ENCODE measurements around the gene SGCD. TPM values are rescaled to one million over a fixed set of nuclear protein-coding genes. Genes with fewer than 3 reads are reported as not detected.

Gene SGCD
- total RNA-seq, 2 donors from 2014 or later, result 0.14 TPM; not detected in 1

- no peak for ATAC-seq
- Mint-ChIP-seq H3K9me3 (no peaks in the 10 kb centered on the region), H3K27ac (no peak overlapping the region), H3K36me3 (no peaks in the 10 kb centered on the region)
- DNase-seq (ENCODE audit: low spot score in 2 of 2), result no peak
Observed at GRCh38 chr5:156543348-156544145, 216.6 kb downstream of the SGCD start.

GRCh38 chr5:156552855-156553358, 225.9 kb downstream of the SGCD start:
- Mint-ChIP-seq H3K27ac (no peak overlapping the region), H3K9me3 (no peaks in the 10 kb centered on the region), H3K36me3 (no peaks in the 10 kb centered on the region)
- no peak for ATAC-seq
- no peak for DNase-seq (ENCODE audit: low spot score in 2 of 2)

- no peaks in the 10 kb centered on the region for H3K9me3 Mint-ChIP-seq
- no peak for ATAC-seq
Observed at GRCh38 chr5:156556666-156557406, 229.9 kb downstream of the SGCD start.

GRCh38 chr5:156560002-156560401, 233.0 kb downstream of the SGCD start:
- no peak for DNase-seq (ENCODE audit: low spot score in 2 of 2)
- H3K9me3 Mint-ChIP-seq, result no peaks in the 10 kb centered on the region
- no peak for ATAC-seq
- H3K27ac Mint-ChIP-seq, result no peak overlapping the region
- no peaks in the 10 kb centered on the region for H3K36me3 Mint-ChIP-seq

More at GRCh38 chr5:156556666-156557406, 229.9 kb downstream of the SGCD start:
- H3K36me3 Mint-ChIP-seq, result no peaks in the 10 kb centered on the region
- H3K27ac Mint-ChIP-seq, result no peak overlapping the region
- no peak for DNase-seq (ENCODE audit: low spot score in 2 of 2)

- no peak for DNase-seq (ENCODE audit: low spot score in 2 of 2)
- Mint-ChIP-seq H3K9me3 (no peaks in the 10 kb centered on the region), H3K36me3 (no peaks in the 10 kb centered on the region), H3K27ac (no peak overlapping the region)
- no peak for ATAC-seq
Observed at GRCh38 chr5:156561651-156562050, 234.7 kb downstream of the SGCD start.

GRCh38 chr5:156570615-156571014, 243.7 kb downstream of the SGCD start:
- peak overlapping the region in 1 of 2 donors; percentile 18 for H3K27ac Mint-ChIP-seq
- H3K9me3 Mint-ChIP-seq, result no peaks in the 10 kb centered on the region
- no peak for ATAC-seq
- H3K36me3 Mint-ChIP-seq, result no peaks in the 10 kb centered on the region
- DNase-seq (ENCODE audit: low spot score in 2 of 2), result no peak

GRCh38 chr5:156581725-156582124, 254.8 kb downstream of the SGCD start:
- no peak overlapping the region for H3K27ac Mint-ChIP-seq
- no peak for ATAC-seq

GRCh38 chr5:156582193-156582598, 255.2 kb downstream of the SGCD start:
- ATAC-seq, result no peak
- peaks cover 0 to 15% of the 10 kb centered on the region in 2 donors for H3K36me3 Mint-ChIP-seq
- no peak overlapping the region for H3K27ac Mint-ChIP-seq
- H3K9me3 Mint-ChIP-seq, result peaks cover 11 to 23% of the 10 kb centered on the region in 2 donors
- no peak for DNase-seq (ENCODE audit: low spot score in 2 of 2)

More at GRCh38 chr5:156581725-156582124, 254.8 kb downstream of the SGCD start:
- peaks cover 0 to 15% of the 10 kb centered on the region in 2 donors for H3K36me3 Mint-ChIP-seq
- peaks cover 11 to 23% of the 10 kb centered on the region in 2 donors for H3K9me3 Mint-ChIP-seq
- DNase-seq (ENCODE audit: low spot score in 2 of 2), result no peak

- peaks cover 0 to 7% of the 10 kb centered on the region in 2 donors for H3K36me3 Mint-ChIP-seq
- H3K9me3 Mint-ChIP-seq, result peaks cover 4 to 9% of the 10 kb centered on the region in 2 donors
- DNase-seq (ENCODE audit: low spot score in 2 of 2), result no peak
- ATAC-seq, result no peak
- no peak overlapping the region for H3K27ac Mint-ChIP-seq
Observed at GRCh38 chr5:156584871-156585270, 257.9 kb downstream of the SGCD start.

GRCh38 chr5:156585999-156586398, 259.0 kb downstream of the SGCD start:
- DNase-seq (ENCODE audit: low spot score in 2 of 2) (no peak), ATAC-seq (no peak)
- peaks cover 0 to under 1% of the 10 kb centered on the region in 2 donors for H3K9me3 Mint-ChIP-seq
- no peak overlapping the region for H3K27ac Mint-ChIP-seq
- peaks cover 0 to 3% of the 10 kb centered on the region in 2 donors for H3K36me3 Mint-ChIP-seq

- ATAC-seq (no peak), DNase-seq (ENCODE audit: low spot score in 2 of 2) (no peak)
- Mint-ChIP-seq H3K27ac (no peak overlapping the region), H3K9me3 (no peaks in the 10 kb centered on the region), H3K36me3 (no peaks in the 10 kb centered on the region)
Observed at GRCh38 chr5:156587012-156587411, 260.0 kb downstream of the SGCD start.

GRCh38 chr5:156588306-156588705, 261.3 kb downstream of the SGCD start:
- ATAC-seq, result no peak
- Mint-ChIP-seq H3K27ac (no peak overlapping the region), H3K36me3 (no peaks in the 10 kb centered on the region), H3K9me3 (peaks cover 0 to 5% of the 10 kb centered on the region in 2 donors)
- DNase-seq (ENCODE audit: low spot score in 2 of 2), result no peak

GRCh38 chr5:156589104-156589945, 262.4 kb downstream of the SGCD start:
- ATAC-seq (no peak), DNase-seq (ENCODE audit: low spot score in 2 of 2) (no peak)
- Mint-ChIP-seq H3K36me3 (no peaks in the 10 kb centered on the region), H3K9me3 (peaks cover 0 to 5% of the 10 kb centered on the region in 2 donors), H3K27ac (no peak overlapping the region)

- ATAC-seq, result no peak
- H3K27ac Mint-ChIP-seq, result no peak overlapping the region
- no peaks in the 10 kb centered on the region for H3K36me3 Mint-ChIP-seq
- DNase-seq (ENCODE audit: low spot score in 2 of 2), result no peak
- peaks cover 0 to 5% of the 10 kb centered on the region in 2 donors for H3K9me3 Mint-ChIP-seq
Observed at GRCh38 chr5:156589946-156590216, 262.9 kb downstream of the SGCD start.

- H3K9me3 Mint-ChIP-seq, result peaks cover 0 to 5% of the 10 kb centered on the region in 2 donors
- ATAC-seq (no peak), DNase-seq (ENCODE audit: low spot score in 2 of 2) (no peak)
- H3K27ac Mint-ChIP-seq, result no peak overlapping the region
- no peaks in the 10 kb centered on the region for H3K36me3 Mint-ChIP-seq
Observed at GRCh38 chr5:156590978-156591377, 264.0 kb downstream of the SGCD start.

GRCh38 chr5:156591631-156592030, 264.7 kb downstream of the SGCD start:
- no peak for ATAC-seq
- H3K27ac Mint-ChIP-seq, result no peak overlapping the region

GRCh38 chr5:156593546-156593945, 266.6 kb downstream of the SGCD start:
- H3K9me3 Mint-ChIP-seq, result peaks cover 0 to 5% of the 10 kb centered on the region in 2 donors
- no peak overlapping the region for H3K27ac Mint-ChIP-seq
- no peak for ATAC-seq
- H3K36me3 Mint-ChIP-seq, result no peaks in the 10 kb centered on the region
- no peak for DNase-seq (ENCODE audit: low spot score in 2 of 2)

More at GRCh38 chr5:156591631-156592030, 264.7 kb downstream of the SGCD start:
- no peaks in the 10 kb centered on the region for H3K36me3 Mint-ChIP-seq
- DNase-seq (ENCODE audit: low spot score in 2 of 2), result no peak
- H3K9me3 Mint-ChIP-seq, result peaks cover 0 to 5% of the 10 kb centered on the region in 2 donors
